Activated CD4-positive, alpha-beta T cell treated with anti-CD3 and anti-CD28 coated beads, Interleukin-10, Interleukin-2, amounts not matched to agents 100 ng/mL and 50 ng/mL, durations not matched to agents 16 hours and 8 hours (primary cell): ENCODE measurements around the gene NCKAP1.
A peak's percentile ranks its signal among the peaks of the same experiment; 100 is the strongest.
"Not testable (repeated sequence)": the region's sequence is repeated elsewhere in the genome, so short reads cannot be mapped to it uniquely, and the experiment has no call there.

Experiments used
- DNase-seq: peaks from one replicate; pipeline ENCODE4 v3.0.0-alpha.2; 2020

NCKAP1 gene

DNA sequence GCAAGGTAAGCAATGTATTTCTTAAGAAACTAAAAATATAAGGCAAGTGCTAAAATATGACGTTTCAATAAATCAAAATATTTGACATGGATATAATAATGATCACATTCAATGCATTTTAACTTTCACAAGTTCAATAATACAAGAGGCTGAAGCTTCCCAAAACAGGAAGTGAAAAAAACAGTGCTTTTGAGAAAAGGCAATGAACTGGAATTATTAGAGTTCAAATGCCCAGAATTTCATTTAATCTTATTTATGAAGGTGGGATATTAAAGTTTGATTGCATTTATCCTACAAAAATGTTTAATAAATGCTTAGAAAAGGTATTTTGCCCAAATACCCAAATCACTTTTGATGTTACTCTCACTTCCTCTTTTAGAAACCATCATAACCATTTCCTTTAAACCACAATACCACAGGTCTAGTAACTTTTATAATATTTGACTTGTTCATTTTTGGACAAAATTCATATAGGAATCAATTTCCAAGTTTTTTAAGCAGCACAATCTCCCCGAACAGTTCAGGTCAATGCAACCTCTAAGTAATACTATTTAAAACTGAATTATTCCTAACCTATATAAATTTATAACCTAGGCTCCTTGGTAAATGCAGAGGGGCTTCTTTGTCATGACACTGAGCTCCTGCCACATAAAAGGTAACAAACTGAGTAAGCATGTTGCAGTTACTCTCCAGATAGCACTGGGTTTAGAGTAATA lies 2.1 kb downstream of the NCKAP1 start:
- DNase-seq: peak; percentile 50

DNA sequence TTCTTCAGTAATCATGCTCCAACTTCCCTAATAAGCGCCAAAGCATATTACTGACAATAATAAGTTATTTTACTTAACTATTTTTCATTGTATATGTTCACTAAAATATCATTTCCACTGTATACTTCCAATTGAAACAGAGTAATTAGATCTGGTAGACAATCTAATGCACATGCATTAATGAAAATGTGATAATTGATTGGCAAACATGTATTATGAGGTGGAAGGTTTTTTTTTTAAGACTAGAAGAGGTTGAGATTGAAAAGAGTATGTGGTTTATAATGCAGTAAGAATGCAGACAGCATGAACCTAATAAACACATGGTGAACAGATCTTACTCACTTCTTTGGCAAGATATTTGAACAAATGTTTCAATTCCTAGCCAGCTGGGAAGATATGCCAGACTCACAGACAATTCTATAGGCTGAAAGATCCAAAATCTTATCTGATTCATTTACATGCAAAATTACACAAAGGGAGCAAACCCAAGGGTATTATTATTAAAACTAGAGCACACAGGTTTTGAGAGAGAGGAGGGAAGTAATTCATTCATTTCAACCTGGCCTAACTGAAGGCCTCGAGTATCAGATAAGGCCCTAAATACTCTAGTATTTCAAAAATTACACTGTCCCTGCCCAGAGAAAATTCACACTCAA lies 2.8 kb downstream of the NCKAP1 start:
- DNase-seq: no peak

DNA sequence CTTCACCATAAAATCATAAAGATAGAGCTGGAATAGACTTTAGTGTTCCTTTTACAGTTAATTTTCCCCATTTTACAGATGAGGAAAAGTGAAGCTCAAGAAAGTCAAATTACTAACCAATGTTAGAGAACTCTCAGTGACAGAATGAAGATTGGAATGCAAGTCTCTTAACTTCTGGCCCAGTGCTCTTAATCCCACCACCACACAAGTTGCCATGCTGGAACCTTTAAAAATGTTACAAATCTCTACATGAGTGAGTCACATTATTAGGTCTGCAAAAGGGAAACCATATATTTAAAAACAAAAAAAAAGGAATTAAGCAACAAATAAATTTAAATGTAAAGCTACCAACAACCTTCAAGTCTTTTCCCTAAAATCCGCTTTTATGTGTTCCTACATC lies 3.5 kb downstream of the NCKAP1 start:
- DNase-seq: no peak

DNA sequence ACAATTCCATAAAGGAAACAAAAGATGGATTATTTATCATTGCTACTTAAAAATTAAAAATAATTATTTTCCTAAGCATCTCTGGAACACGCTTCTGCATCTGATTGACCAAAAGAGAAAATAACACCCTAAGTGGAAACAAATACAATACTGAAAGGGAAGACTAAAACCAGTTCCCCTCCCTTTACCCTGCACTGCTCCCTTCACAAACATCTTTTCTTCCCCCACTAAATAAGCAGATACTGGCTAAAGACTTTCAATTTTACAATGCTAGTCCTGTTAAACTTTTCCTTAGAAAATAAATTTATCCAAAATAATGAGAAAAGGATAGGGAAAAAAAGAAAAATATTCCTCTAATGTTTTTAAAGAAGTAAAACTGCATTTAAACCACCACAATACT lies 4.3 kb downstream of the NCKAP1 start:
- no peak for DNase-seq

DNA sequence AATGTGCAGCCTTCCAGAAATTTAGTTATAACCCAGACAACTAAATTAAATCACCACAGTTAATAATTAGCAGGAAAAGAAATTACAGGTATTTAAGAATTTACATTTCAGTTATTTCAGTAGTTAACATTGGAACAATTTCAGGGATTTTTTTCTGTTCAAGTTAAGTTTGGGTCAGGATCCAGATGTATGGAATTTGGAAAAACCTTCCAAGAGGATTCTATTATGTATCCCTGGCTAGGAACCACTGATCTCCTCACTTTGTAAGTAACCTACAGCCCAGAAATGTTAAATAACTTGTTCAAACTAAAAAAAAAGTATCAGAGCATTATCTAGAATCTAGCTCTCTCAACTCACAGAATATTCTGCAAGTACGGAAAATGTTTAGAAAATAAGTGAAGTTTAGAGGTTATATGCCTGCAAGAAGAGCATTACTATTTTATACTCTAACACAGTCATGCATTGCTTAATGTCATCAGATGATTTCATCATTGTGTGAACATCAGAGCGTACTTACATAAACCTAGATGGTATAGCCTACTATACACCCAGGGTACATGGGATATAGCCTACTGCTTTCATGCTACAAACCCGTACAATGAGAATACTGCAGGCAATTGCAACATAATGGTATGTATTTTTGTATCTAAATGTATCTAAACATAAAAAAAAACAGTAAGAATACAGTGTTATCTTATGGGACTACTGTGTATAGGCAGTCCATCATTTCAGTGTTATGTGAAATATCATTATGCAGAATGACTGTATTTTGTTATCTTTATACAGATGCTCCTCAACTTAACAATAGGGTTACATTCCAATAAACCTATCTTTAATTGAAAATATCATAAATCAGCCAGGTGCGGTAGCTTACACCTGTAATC lies 6.1 kb downstream of the NCKAP1 start:
- DNase-seq: no peak

DNA sequence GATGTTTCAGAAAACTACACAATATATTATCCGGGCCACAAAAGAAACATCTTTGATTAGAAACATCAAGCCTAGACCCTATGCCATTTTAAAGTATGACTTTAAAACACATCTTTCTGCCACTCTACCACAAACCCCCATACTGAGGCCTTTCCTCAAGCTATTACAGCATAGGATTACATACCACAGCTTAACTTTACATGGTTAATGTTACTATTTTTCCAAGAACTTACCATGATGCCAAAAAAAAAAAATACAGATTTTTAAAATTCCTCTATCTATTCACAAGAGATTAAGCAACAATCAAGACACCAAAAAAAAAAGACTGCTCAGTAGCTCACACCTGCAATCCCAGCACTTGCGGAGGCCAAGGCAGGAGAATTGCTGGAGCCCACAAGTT lies 9.0 kb downstream of the NCKAP1 start:
- no peak for DNase-seq

DNA sequence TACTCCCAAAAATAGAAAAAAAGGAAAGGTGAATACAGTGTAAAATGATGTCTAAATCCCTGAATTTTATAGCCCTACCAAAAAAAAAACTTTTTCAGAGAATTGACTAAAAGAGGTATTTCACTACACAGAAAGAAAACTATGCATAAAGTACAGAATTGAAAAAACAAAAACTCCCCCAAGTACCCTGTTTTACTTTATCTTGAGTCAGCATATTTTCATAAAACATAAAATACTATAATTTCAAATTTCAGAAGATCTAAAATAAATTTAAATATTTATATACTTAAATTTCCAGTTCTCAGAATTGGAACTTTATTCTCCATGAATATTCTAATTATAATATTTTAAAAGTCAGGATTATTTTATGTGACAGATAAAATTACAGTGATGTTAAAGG lies 10.1 kb downstream of the NCKAP1 start:
- no peak for DNase-seq

DNA sequence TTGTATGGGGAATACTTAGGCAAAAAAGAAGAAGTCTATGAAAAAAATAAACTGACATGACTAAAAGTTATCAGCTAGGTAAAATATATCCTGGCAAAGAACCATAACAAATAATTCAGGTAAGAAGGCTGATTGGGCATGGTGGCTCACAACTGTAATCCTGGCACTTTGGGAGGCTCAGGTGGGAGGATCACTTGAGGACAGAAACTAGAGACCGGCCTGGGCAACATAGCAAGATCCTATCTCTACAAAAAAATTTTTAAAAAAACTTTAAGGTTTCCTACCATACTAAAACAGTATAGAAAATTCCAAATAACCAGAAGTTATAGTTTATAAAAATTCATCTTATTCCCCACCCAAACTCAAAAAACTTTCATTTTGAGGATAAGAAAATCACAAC lies 10.8 kb downstream of the NCKAP1 start:
- no peak for DNase-seq

DNA sequence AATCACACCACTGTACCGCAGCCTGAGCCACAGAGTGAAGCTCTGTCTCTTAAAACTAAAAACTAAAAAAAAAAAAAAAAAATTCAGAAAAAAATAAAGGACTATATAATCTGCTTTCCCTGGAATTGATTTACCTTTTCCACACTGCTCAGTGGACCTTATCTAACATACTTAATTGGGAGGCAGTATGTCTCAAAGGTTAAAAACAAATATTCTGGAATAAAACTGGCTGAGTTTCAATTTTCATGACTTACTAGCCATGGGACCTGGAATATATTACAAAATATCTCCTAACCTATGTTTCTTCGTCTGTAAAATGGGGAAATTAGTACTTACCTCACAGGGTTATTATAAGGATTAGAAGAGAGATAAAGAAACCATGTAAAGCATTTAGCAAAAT lies 11.8 kb downstream of the NCKAP1 start:
- DNase-seq: no peak

DNA sequence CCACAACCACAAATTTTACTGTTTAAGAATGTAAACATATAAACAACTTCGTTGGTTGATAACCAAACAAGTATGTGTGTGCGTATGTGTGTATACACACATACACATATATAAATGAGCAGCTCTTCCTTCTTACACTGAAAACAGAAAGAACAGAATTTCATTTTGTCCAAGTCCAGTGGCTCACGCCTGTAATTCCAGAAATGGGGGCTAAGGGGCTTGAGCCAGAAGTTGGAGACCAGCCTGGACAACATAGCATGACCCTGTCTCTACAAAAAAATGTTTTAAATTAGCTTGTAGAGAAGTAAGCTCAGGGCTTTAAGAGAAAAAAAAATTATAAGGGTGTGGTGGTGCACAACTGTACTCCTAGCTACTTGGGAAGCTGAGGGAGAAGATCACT lies 12.3 kb downstream of the NCKAP1 start:
- no peak for DNase-seq

DNA sequence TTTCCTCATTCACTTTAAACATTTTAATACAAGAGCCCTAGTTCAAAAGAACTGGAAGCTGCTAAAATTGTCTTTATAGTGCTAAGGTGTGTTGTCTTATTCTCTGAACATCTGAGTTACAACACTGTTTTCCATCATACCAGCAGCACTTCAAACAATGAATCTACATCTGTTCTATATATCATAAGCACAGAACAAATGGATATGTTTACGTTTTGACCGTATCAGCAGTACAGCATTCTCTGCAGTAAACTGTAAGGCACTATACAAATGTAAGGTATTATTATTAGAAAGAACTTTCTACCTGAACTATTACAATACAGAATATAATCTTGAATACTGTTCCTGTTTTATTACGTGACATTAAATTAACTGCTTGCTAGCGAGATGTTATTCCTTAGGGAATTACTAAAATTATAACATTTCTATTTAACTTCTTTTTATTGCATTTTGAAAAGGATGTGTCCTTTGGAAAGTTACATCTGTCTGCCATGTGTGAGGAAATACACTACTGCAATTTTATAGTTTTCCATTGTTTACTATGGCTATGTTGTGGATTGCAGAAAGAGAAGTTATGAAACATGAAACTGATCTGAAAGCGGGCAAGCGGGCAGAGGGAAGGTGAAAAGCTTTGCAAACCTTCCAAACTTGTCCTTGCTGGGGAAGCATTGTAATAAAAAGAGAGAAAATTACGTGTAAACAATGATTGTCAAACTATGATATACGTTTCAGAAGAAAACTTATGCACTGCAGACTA lies 13.7 kb downstream of the NCKAP1 start:
- DNase-seq: no peak

DNA sequence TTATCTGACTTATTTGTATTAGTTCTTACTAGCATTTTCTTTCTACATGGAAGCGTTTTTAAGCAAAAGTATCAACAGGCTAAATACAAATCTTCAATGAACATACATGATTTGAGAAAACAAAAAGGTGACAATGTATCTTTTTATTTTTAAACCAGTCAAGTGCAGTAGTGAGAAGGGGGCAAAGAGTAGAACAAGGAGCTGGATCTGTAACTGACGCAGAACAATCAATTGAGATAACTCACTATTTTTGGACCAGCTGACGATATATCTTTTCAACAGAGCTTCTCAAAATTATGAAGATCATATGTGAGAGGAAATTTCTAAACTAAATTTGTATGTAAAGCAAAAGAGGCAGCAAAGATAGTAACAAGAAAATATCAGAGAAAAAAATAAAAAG lies 15.5 kb downstream of the NCKAP1 start:
- DNase-seq: no peak

DNA sequence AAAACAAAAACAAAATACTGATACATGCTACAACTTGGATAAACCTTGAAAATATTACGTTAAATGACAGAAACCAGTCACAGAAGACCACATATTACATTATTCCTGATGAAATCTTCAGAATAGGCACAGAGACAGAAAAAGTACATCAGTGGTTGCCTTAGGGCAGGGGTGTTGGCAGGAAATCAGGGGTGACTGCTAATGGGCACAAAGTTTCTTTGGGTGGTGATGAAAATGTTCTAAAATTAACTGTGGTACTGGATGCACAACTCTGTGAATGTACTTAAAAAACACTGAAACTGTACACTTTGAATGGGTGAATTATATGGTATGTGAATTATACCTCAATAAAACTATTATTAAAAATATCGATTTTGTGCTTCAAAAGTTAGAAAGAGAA lies 16.6 kb downstream of the NCKAP1 start:
- DNase-seq: no peak

DNA sequence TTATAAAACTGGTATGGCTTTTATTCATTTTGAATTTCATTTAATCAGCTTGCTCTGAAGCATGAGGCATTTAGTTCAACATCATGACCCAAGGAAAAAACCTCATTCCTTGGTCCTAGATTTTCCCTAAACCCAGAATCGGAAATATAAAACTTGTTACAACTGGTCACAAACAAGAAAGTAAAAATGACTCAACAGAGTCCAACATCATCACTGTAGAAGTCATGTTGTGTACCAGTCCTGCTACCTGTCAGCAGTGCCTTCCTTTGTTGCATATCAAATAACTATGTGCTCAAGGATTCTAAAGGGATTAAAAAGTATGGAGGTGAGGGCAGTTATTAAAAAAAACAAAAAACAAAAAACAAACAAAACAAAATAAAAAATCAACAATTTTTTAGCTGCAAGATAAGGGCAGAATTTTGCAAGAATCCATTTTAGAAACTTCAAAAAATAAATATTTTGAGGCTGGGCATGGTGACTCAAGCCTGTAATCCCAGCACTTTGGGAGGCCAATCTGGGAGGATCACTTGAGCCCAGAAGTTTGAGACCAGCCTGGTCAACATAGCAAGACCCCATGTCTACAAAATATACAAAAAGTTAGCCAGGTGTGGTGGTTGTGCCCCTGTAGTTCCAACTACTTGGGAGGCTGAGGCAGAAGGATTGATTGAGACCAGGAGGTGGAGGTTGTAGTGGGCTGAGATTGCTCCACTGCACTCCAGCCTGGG lies 18.4 kb downstream of the NCKAP1 start:
- no peak for DNase-seq

DNA sequence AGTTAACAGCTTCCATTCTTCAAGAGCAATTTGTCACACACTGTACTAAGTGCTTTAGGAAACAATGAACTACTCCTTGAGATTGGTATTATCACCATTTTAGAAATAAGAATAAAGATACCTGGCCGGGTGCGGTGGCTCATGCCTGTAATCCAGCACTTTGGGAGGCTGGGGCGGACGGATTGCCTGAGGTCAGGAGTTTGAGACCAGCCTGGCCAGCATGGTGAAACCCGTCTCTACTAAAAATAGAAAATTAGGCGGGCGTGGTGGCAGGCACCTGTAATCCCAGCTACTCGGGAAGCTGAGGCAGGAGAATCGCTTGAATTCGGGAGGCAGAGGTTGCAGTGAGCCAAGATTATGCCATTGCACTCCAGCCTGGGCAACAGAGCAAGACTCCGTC lies 20.4 kb downstream of the NCKAP1 start:
- not testable (repeated sequence) for DNase-seq

DNA sequence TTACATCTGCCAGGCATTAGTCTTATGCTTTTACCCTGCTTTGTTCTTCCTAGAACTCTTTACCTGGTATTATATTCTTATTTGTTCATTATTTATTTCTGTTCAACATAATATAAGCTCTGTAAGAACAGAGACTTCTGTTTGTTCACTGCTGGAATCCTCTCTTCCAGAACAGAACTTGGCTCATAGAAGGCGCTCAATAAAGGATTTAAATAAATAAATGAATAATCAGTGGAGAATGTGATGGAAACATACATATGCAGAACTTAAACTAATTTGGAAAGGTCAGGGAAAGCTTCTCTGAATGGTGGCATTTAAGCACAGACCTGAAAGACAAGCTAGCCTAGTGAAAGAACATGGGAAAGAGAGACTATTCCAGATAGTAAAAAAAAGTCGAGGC lies 24.3 kb downstream of the NCKAP1 start:
- no peak for DNase-seq

DNA sequence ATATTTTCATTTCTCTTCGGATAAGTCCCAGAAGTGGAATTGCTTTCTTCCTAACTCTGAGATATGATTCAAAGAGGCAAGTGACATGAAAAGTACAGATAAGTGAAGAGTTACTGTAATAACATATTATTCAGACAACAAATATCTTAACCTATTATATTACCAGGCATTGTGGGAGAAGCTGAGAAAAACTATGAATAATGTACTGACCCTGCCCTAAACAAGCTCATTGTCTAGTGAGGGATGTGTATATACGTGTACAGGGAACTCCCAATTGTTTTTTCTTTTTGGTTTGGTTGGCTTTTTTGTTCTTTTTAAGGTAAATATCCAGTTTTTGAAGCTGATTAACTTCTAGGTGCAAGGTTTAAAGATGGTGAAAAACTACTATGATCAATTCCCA lies 26.5 kb downstream of the NCKAP1 start:
- DNase-seq: no peak

DNA sequence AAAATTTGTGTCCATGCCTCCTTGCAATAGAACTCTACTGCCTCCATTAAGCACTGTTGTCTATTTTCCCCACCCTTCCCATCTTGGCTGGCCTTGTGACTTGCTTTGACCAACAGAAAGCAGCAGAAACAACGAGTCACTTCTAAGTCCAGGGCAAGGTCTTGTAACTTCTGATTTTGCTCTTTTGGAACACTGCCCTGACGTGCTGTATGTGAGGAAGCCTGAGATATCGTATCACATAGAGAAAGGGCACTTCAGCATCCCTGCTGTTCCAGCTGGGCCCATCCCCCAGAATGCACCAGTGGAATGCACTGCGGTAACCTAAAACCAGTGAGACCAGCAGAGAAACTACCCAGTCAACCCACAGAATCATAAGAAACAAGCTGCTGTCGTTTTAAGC lies 28.1 kb downstream of the NCKAP1 start:
- DNase-seq: no peak

DNA sequence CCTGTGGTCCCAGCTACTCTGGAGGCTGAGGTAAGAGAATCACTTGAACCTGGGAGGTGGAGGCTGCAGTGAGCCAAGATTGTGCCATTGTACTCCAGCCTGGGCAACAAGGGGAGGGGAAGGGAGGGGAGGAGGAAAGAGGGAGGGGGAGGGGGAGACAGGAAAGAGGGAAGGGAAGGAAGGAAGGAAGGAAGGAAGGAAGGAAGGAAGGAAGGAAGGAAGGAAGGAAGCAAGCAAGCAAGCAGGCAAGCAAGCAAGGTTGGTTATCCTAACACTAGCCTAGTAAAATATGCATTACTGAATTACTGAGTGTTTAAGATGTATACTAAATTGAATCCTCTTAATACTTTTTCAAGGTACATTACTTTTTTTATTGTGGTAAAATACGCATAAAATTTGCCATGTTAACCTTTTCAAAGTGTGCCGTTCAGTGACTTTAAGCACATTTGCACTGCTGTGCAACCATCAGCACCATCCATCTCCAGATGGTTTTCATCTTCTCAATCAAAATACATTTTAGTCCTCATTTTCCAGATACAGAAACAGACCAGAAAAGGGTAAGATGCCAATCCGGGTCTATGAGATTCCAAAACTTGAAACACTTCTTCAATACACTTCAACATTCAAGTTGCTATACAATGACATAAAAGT lies 28.9 kb downstream of the NCKAP1 start:
- no peak for DNase-seq

DNA sequence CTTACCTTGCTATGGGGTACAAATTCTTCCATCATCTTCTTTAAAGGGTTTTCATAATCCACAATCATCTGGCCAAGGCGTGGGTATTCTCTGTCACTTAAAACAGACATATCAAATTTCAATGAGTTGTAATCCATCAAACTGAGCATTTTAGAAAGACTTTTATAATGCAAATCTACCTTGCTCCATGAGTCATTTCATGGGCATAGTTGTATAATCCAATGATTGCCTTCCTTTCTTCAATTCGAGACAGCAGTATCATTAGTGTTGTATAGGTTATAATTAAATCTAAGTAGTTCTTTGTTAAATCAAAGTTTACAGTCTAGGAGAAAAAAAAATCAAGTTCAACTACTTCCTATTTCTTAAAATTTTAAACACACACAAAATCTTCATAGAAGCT lies 36.3 kb downstream of the NCKAP1 start:
- no peak for DNase-seq

DNA sequence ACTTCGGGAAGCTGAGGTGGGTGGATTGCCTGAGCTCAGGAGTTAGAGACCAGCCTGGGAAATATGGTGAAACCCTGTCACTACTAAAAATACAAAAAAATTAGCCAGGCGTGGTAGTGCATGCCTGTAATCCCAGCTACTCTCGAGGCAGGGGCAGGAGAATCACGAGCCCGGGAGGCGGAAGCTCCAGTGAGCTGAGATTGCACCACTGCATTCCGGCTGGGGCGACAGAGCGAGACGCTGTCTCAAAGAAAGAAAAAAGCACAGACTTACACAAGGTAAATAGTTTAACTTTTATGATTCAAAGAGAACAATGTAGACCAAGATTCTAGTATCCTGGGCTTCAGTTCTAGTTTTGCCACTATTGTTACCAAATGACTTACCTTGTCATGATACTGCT lies 37.4 kb downstream of the NCKAP1 start:
- no peak for DNase-seq
